ENCODE measurements around the gene TTLL6. TPM values are rescaled to one million over a fixed set of nuclear protein-coding genes. Genes with fewer than 3 reads are reported as not detected.
"Not testable (repeated sequence)": the region's sequence is repeated elsewhere in the genome, so short reads cannot be mapped to it uniquely, and the experiment has no call there.

The TTLL6 gene
- total RNA-seq, 4 donors from 2014 or later, result not detected

DNA sequence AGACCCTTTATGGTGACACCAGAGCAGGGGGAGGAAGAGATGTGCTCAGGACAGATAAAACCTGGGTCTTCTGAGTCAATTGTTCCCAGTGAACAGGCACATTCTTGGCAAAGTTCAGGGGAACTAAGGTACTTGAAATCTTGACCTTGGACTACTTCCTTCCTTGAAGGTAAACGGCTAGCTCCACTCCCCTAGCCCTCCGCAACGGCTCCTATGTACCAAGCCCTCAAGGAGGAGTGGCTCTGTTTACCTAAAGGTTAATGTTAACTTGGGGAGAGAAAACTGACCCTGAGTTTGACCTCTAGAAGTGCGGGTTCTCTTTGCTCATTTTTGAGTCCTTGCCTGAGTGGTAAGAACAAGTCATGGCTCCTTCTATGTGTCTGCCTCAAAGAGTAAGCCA lies 7.8 kb downstream of the TTLL6 start:
- TF ChIP-seq, protein P1, sequence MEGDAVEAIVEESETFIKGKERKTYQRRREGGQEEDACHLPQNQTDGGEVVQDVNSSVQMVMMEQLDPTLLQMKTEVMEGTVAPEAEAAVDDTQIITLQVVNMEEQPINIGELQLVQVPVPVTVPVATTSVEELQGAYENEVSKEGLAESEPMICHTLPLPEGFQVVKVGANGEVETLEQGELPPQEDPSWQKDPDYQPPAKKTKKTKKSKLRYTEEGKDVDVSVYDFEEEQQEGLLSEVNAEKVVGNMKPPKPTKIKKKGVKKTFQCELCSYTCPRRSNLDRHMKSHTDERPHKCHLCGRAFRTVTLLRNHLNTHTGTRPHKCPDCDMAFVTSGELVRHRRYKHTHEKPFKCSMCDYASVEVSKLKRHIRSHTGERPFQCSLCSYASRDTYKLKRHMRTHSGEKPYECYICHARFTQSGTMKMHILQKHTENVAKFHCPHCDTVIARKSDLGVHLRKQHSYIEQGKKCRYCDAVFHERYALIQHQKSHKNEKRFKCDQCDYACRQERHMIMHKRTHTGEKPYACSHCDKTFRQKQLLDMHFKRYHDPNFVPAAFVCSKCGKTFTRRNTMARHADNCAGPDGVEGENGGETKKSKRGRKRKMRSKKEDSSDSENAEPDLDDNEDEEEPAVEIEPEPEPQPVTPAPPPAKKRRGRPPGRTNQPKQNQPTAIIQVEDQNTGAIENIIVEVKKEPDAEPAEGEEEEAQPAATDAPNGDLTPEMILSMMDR (IDR thresholded peaks at IDR 0.05), result no peak
- TF ChIP-seq POLR2A (IDR thresholded peaks at IDR 0.05), result no peak
- no peak for DNase-seq (ENCODE audit: low spot score in 2 of 2)
- intact Hi-C loops (cut with DNase I; ENCODE audit: low total_unique reads), result no loop called here
- no peak overlapping the region for H3K4me3 ChIP-seq (ENCODE audit: low read depth, poor library complexity, severe bottlenecking)
- 69 to 85% methylated on average over 4 of the region's 4 CpGs for WGBS, 2 donors

- DNase-seq (ENCODE audit: low spot score in 2 of 2), result peak in 1 of 2 donors; percentile 91
- no peak overlapping the region for H3K4me3 ChIP-seq (ENCODE audit: low read depth, poor library complexity, severe bottlenecking)
- TF ChIP-seq, protein P1 (IDR thresholded peaks at IDR 0.05), result peak in 1 of 3 donors; percentile 60
- TF ChIP-seq POLR2A (IDR thresholded peaks at IDR 0.05), result no peak
- whole genome bisulfite sequencing, 2 donors, result 8 to 12% methylated on average over 9 of the region's 9 CpGs
- intact Hi-C loops (cut with DNase I; ENCODE audit: low total_unique reads), result no loop called here
Measured at GRCh38 chr17:48804936-48805411, 12.1 kb downstream of the TTLL6 start.

DNA sequence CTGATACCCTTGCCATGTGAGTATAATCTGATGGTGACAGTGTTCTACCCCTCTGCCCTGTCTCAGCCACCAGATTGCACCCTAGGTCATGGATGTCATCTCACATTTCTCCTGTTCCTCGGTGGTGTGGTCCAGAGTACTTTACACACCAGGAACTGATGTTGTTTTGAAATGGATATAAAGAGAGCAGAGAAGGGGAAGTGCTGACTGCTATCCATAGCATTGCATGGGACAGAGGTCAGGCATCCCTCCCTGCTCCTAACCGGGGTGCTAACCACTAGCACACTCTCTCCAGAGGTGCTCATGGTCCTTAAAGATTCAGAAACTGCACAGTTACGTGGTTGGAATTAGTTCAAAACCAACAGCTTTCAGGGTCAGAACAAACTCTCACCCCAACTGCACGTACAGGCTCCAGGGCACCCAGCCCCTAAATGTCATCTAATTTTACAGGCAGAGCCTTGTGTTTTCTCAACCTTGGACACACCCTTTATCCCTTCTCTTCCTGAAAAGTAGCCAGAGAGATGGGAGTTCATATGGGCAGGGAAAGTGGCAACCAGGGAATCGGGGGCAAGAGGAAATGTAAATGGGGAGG lies 16.3 kb downstream of the TTLL6 start:
- no peak overlapping the region for H3K4me3 ChIP-seq (ENCODE audit: low read depth, poor library complexity, severe bottlenecking)
- 63 to 64% methylated on average over 5 of the region's 5 CpGs for WGBS, 2 donors
- TF ChIP-seq POLR2A (IDR thresholded peaks at IDR 0.05), result no peak
- TF ChIP-seq, protein P1 (IDR thresholded peaks at IDR 0.05), result no peak
- no peak for DNase-seq (ENCODE audit: low spot score in 2 of 2)
- intact Hi-C loops (cut with DNase I; ENCODE audit: low total_unique reads), result no loop called here

DNA sequence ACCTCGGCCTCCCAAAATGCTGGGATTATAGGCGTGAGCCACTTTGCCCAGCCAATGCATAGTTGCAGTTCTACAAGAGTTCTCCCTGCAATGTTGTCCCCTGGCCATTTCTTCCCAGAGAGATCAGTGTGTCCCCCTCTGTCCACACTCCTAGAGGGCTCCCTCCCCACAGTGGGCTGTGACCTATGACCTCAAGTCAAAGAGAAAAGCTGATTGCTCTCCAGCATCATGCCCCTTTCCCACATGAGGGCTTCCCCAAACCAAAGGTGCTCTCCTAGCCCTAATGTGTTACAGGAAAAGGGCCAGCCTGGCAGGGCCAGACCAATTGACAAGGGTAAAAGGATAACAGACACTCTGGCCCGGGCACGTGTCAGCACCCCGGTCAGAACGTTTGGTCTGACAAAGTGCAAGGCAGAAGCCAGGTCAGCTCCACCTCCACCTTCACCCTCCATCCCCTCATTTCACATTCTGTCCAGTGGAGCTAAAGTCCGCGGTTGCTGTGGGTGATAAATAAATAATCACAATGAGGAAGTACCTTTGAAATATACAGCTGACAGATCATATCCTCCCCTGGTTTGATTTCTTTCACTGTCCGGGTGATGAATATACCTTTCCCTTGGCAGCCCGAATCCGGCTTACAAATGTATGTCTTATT lies 17.8 kb downstream of the TTLL6 start:
- no peak for DNase-seq (ENCODE audit: low spot score in 2 of 2)

DNA sequence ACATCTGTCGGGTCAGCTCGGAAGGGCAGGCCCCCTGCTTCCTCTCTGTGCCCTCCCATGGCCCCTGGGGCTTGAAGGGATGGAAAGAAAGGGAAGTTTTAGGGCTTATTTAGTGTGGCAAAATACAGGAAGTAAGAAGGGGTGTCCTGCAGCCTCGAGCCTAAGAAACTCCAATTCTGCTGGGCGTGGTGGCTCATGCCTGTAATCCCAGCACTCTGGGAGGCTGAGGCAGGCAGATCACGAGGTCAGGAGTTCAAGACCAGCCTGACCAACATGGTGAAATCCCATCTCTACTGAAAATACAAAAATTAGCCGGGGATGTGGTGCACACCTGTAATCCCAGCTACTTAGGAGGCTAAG lies 20.9 kb downstream of the TTLL6 start:
- H3K4me3 ChIP-seq (ENCODE audit: low read depth, poor library complexity, severe bottlenecking); DNase-seq (ENCODE audit: low spot score in 2 of 2): not testable (repeated sequence)
- WGBS, 2 donors, result 51 to 54% methylated on average over 6 of the region's 6 CpGs
- intact Hi-C loops (cut with DNase I; ENCODE audit: low total_unique reads), result loop anchor here (5.0 kb wide), 1 partner anchor 81 kb away; no protein-coding TSS in a partner anchor

More for the DNA sequence above, 17.8 kb downstream of the TTLL6 start:
- no peak overlapping the region for H3K4me3 ChIP-seq (ENCODE audit: low read depth, poor library complexity, severe bottlenecking)
- TF ChIP-seq, protein P1 (IDR thresholded peaks at IDR 0.05), result no peak
- no peak for TF ChIP-seq POLR2A (IDR thresholded peaks at IDR 0.05)
- intact Hi-C loops (cut with DNase I; ENCODE audit: low total_unique reads), result loop anchor here (5.0 kb wide), 1 partner anchor 78 kb away; no protein-coding TSS in a partner anchor
- WGBS, 2 donors, result 80 to 85% methylated on average over 11 of the region's 11 CpGs

DNA sequence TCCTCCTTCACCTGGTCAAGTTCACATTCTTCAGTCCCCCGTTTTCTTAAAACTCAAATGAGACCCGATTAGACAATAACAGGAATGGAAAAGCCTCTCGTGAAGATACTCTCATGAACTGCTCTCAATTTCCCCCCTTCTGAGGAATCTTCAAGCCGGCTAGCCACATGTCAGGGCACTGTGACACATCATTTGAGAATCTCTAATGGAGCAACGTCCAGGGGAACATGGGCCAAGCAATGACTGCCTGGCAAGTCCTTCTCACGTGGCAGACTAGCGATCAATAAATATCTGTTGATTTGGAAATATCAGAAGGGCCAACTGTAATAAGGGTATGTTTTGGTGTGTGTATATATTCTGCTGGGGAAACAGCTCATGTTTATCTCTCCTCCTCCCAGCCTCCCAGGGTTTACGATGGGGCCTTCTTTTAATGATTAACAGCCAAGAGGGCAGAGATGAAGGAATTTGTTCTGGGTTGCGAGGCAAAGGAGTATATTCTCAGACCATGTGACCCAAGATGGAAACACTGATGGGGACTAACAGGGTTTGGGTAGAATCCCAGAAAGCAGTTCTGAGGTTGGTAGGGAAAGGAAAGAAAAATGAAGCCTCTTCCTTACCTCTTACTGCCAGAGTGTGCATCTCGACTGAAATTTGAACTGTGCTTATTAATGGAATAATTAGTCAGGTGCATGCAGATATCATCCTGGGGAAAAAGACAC lies 21.4 kb downstream of the TTLL6 start:
- WGBS, 2 donors, result 46 to 55% methylated on average over 10 of the region's 10 CpGs
- intact Hi-C loops (cut with DNase I; ENCODE audit: low total_unique reads), result loop anchor here (5.0 kb wide), 1 partner anchor 82 kb away; no protein-coding TSS in a partner anchor
- DNase-seq (ENCODE audit: low spot score in 2 of 2), result peak; percentile 33 to 90
- no peak for TF ChIP-seq POLR2A (IDR thresholded peaks at IDR 0.05)
- TF ChIP-seq, protein P1 (IDR thresholded peaks at IDR 0.05), result no peak
- no peak overlapping the region for H3K4me3 ChIP-seq (ENCODE audit: low read depth, poor library complexity, severe bottlenecking)
